EH (cell line): ENCODE data around the gene MRPS18A.
"Not testable (repeated sequence)": the region's sequence is repeated elsewhere in the genome, so short reads cannot be mapped to it uniquely, and the experiment has no call there.

Source experiments
- DNase-seq: peaks from one replicate; pipeline ENCODE4 v3.0.0-alpha.2; 2015; ENCODE audit warnings: low read depth

The MRPS18A gene

GRCh38 chr6:43634702-43635303 lies 52.8 kb downstream of the MRPS18A start:
- no peak for DNase-seq

GRCh38 chr6:43633002-43633401 lies 54.6 kb downstream of the MRPS18A start:
- not testable (repeated sequence) for DNase-seq

GRCh38 chr6:43630980-43631619 lies 56.5 kb downstream of the MRPS18A start:
- no peak for DNase-seq

- DNase-seq = peak; percentile 98
Observed at GRCh38 chr6:43629505-43630300, 57.9 kb downstream of the MRPS18A start.

GRCh38 chr6:43629104-43629504 lies 58.5 kb downstream of the MRPS18A start, which contains the start of gene GTPBP2:
GTPBP2 (minus strand) TSS chr6:43629264; CDS start chr6:43629162, 102 bp downstream.
- DNase-seq = peak; percentile 99

GRCh38 chr6:43628393-43629103 lies 59.0 kb downstream of the MRPS18A start:
- peak; percentile 70 for DNase-seq

GRCh38 chr6:43627008-43627825 lies 60.4 kb downstream of the MRPS18A start:
- DNase-seq = peak; percentile 98

GRCh38 chr6:43625393-43625992 lies 62.1 kb downstream of the MRPS18A start:
- DNase-seq = no peak

GRCh38 chr6:43624786-43625288 lies 62.8 kb downstream of the MRPS18A start:
- no peak for DNase-seq

GRCh38 chr6:43623880-43624785 lies 63.5 kb downstream of the MRPS18A start:
- DNase-seq = no peak

- DNase-seq = no peak
Observed at GRCh38 chr6:43622541-43622940, 65.0 kb downstream of the MRPS18A start.

- no peak for DNase-seq
Observed at GRCh38 chr6:43621836-43622180, 65.8 kb downstream of the MRPS18A start.
